ENCODE measurements around the gene MFAP2. TPM values are rescaled to one million over a fixed set of nuclear protein-coding genes. Genes with fewer than 3 reads are reported as not detected.
"Not testable (repeated sequence)": the region's sequence is repeated elsewhere in the genome, so short reads cannot be mapped to it uniquely, and the experiment has no call there.

Gene MFAP2
- total RNA-seq, 1 donor = 8.1 TPM

- not testable (repeated sequence) for DNase-seq (ENCODE audit: low read depth in 2 of 3, low spot score in 2 of 3)
These were observed 46.5 kb downstream of the MFAP2 start for GRCh38 chr1:16933945-16934344.

- not testable (repeated sequence) for DNase-seq (ENCODE audit: low read depth in 2 of 3, low spot score in 2 of 3)
These were observed 49.0 kb downstream of the MFAP2 start for GRCh38 chr1:16931206-16931934.

GRCh38 chr1:16929146-16930041 is 51.0 kb downstream of the MFAP2 start:
- DNase-seq (ENCODE audit: low read depth in 2 of 3, low spot score in 2 of 3) = not testable (repeated sequence)

GRCh38 chr1:16927711-16928485 is 52.5 kb downstream of the MFAP2 start:
- peak in 1 of 3 donors; percentile 36 for DNase-seq (ENCODE audit: low read depth in 2 of 3, low spot score in 2 of 3)

- no peak for DNase-seq (ENCODE audit: low read depth in 2 of 3, low spot score in 2 of 3)
These were observed 53.2 kb downstream of the MFAP2 start for GRCh38 chr1:16927256-16927655.

GRCh38 chr1:16926491-16927073 is 53.8 kb downstream of the MFAP2 start:
- no peak for DNase-seq (ENCODE audit: low read depth in 2 of 3, low spot score in 2 of 3)

- no peak for DNase-seq (ENCODE audit: low read depth in 2 of 3, low spot score in 2 of 3)
These were observed 54.6 kb downstream of the MFAP2 start for GRCh38 chr1:16925635-16926490.

GRCh38 chr1:16924919-16925477 is 55.4 kb downstream of the MFAP2 start:
- DNase-seq (ENCODE audit: low read depth in 2 of 3, low spot score in 2 of 3) = no peak

Other genes with a start within 250 kb of the MFAP2 start
- gene RNU1-4, start 240.1 kb downstream of the MFAP2 start, total RNA-seq = under 0.01 TPM
- gene RNU1-2, start 84.6 kb downstream of the MFAP2 start, total RNA-seq = under 0.01 TPM
- gene CROCC, start 58.7 kb downstream of the MFAP2 start, total RNA-seq = 30.2 TPM
- gene ATP13A2, start 31.3 kb upstream of the MFAP2 start, total RNA-seq = 63.3 TPM
- 50.4 TPM for gene SDHB, start 73.4 kb upstream of the MFAP2 start, total RNA-seq
- gene PADI2, start 138.8 kb upstream of the MFAP2 start, total RNA-seq = 0.81 TPM
- gene PADI1, start 224.5 kb upstream of the MFAP2 start, total RNA-seq = not detected